Neuronal stem cell (in vitro differentiated cells): ENCODE data around the gene VRK3.

Source experiments
- DNase-seq: peaks from one replicate; pipeline ENCODE4 v3.0.0-alpha.2; 2013; ENCODE audit warnings: low spot score
- H2AFZ ChIP-seq: one replicate; pipeline ENCODE4 v1.6.1; 2013; ENCODE audit warnings: mild to moderate bottlenecking, low read length, inconsistent platforms
- H2AK5ac ChIP-seq: 2 replicates; pipeline ENCODE4 v1.6.1; 2013; ENCODE audit warnings: low read depth, mild to moderate bottlenecking, inconsistent platforms, low read length, moderate library complexity, mixed read lengths
- H2BK120ac ChIP-seq: 2 replicates; pipeline ENCODE4 v1.6.1; 2013; ENCODE audit warnings: low read depth, mild to moderate bottlenecking, inconsistent platforms, low read length, moderate library complexity, mixed read lengths
- H2BK12ac ChIP-seq: one replicate; pipeline ENCODE4 v1.6.1; 2013; ENCODE audit warnings: low read length, inconsistent platforms
- H2BK15ac ChIP-seq: 2 replicates; pipeline ENCODE4 v1.6.1; 2013; ENCODE audit warnings: mild to moderate bottlenecking, low read length, inconsistent platforms, mixed read lengths
- H2BK5ac ChIP-seq: one replicate; pipeline ENCODE4 v1.6.1; 2013; ENCODE audit warnings: inconsistent platforms, mild to moderate bottlenecking, low read length, moderate library complexity
- H3K14ac ChIP-seq: one replicate; pipeline ENCODE4 v1.6.1; 2013; ENCODE audit warnings: low read length, inconsistent platforms
- H3K18ac ChIP-seq: 2 replicates; pipeline ENCODE4 v1.6.1; 2013; ENCODE audit warnings: low read length, inconsistent platforms
- H3K23ac ChIP-seq: 2 replicates; pipeline ENCODE4 v1.6.1; 2013; ENCODE audit warnings: low read depth, mild to moderate bottlenecking, mixed read lengths, low read length, inconsistent platforms; ENCODE audit not compliant: poor library complexity
- H3K27ac ChIP-seq: replicated peaks from 3 replicates; pipeline ENCODE4 v1.5.1; 2013; ENCODE audit warnings: low read length, inconsistent platforms
- H3K27me3 ChIP-seq, 3 experiments: 2 replicates each; pipeline ENCODE4 v1.6.1; 2013; ENCODE audit warnings: low read length in 3 of 3, mild to moderate bottlenecking in 2 of 3, inconsistent platforms in 1 of 3, low read depth in 1 of 3, mixed read lengths in 1 of 3, moderate library complexity in 1 of 3; ENCODE audit not compliant: control insufficient read depth in 3 of 3, insufficient read depth in 3 of 3
- H3K36me3 ChIP-seq, 2 donors: replicated peaks in 1 of 2; 2 replicates each; pipeline ENCODE4 v1.6.1; 2013; ENCODE audit warnings: low read length in 2 of 2; ENCODE audit not compliant: control insufficient read depth in 2 of 2, insufficient read depth in 2 of 2
- H3K4ac ChIP-seq: 2 replicates; pipeline ENCODE4 v1.6.1; 2013; ENCODE audit warnings: inconsistent platforms, mild to moderate bottlenecking, low read length, moderate library complexity
- H3K4me1 ChIP-seq, 2 donors: 1 replicate in 1 of 2; 2 replicates in 1 of 2; pipeline ENCODE4 v1.6.1; 2013; ENCODE audit warnings: low read length in 2 of 2, low read depth in 1 of 2; ENCODE audit not compliant: control insufficient read depth in 2 of 2, insufficient read depth in 1 of 2
- H3K4me2 ChIP-seq: one replicate; pipeline ENCODE4 v1.6.1; 2013; ENCODE audit warnings: mild to moderate bottlenecking, low read length, inconsistent platforms; ENCODE audit not compliant: insufficient read depth, poor library complexity, severe bottlenecking
- H3K4me3 ChIP-seq, 2 donors: 2 replicates each; pipeline ENCODE4 v1.5.1; 2013; ENCODE audit warnings: low read length in 2 of 2, mild to moderate bottlenecking in 2 of 2, inconsistent platforms in 1 of 2, moderate library complexity in 1 of 2
- H3K79me1 ChIP-seq: one replicate; pipeline ENCODE4 v1.6.1; 2013; ENCODE audit warnings: low read depth, mild to moderate bottlenecking, inconsistent platforms, low read length, moderate library complexity
- H3K9ac ChIP-seq: one replicate; pipeline ENCODE4 v1.6.1; 2013; ENCODE audit warnings: mild to moderate bottlenecking, low read depth, low read length, inconsistent platforms; ENCODE audit not compliant: poor library complexity
- H3K9me3 ChIP-seq, 2 donors: replicated peaks in 1 of 2; 2 replicates each; pipeline versions ENCODE3 to v1.6.1; 2013; ENCODE audit warnings: low read length in 2 of 2, mild to moderate bottlenecking in 2 of 2, inconsistent platforms in 1 of 2, low read depth in 1 of 2, mixed read lengths in 1 of 2, moderate library complexity in 1 of 2; ENCODE audit not compliant: control insufficient read depth in 2 of 2, insufficient read depth in 1 of 2
- H4K8ac ChIP-seq: one replicate; pipeline ENCODE4 v1.6.1; 2013; ENCODE audit warnings: low read depth, mild to moderate bottlenecking, inconsistent platforms, low read length, moderate library complexity
- H4K91ac ChIP-seq: one replicate; pipeline ENCODE4 v1.6.1; 2013; ENCODE audit warnings: low read length, low read depth, mild to moderate bottlenecking, inconsistent platforms; ENCODE audit not compliant: poor library complexity
- WGBS, 2 donors: extraction: QIAGEN DNeasy Blood & Tissue Kit; methylation state at CpG; one replicate each; pipeline ENCODE4 v1.1.7; 2013; ENCODE audit warnings: missing lambda C conversion rate in 2 of 2, mixed read lengths in 1 of 2; ENCODE audit not compliant: insufficient read length in 2 of 2, insufficient replicate concordance in 1 of 2; ENCODE audit errors: extremely low coverage in 2 of 2; 5-methylcytosine and 5-hydroxymethylcytosine counted together

VRK3 gene

GRCh38 chr19:50024719-50025021, 502 bp downstream of the VRK3 start:
- Histone ChIP-seq H3K27ac (no peak overlapping the region), H3K9me3 (peaks cover 0 to 7% of the 10 kb centered on the region in 2 donors), H2BK5ac (no peak overlapping the region), H4K8ac (no peak overlapping the region), H3K9ac (peak overlapping the region; percentile 92), H3K18ac (peak overlapping the region; percentile 94), H2BK12ac (no peak overlapping the region), H3K4me3 (peak overlapping the region; percentile 67 to 92), H2BK15ac (peak overlapping the region; percentile 30), H3K4me1 (peaks cover 5 to 6% of the 10 kb centered on the region in 2 donors), H3K23ac (peak overlapping the region; percentile 76), H3K27me3 (no peaks in the 10 kb centered on the region), H2BK120ac (peak overlapping the region; percentile 50), H3K36me3 (peaks cover 2 to 17% of the 10 kb centered on the region in 2 donors), H3K4me2 (peak overlapping the region; percentile 85), H3K4ac (no peak overlapping the region), H3K79me1 (peaks cover 5% of the 10 kb centered on the region), H2AFZ (peak overlapping the region; percentile 94), H2AK5ac (no peak overlapping the region), H4K91ac (no peak overlapping the region), H3K14ac (peak overlapping the region; percentile 75)
- no peak for DNase-seq
- no CpG with 5 or more reads among the region's 10 CpGs for WGBS, 2 donors

GRCh38 chr19:50022823-50023222, 2.3 kb downstream of the VRK3 start:
- no peak overlapping the region for H2AFZ ChIP-seq
- H3K23ac ChIP-seq = no peak overlapping the region
- no peak overlapping the region for H2BK15ac ChIP-seq
- no CpG with 5 or more reads among the region's 7 CpGs for WGBS, 2 donors
- no peak overlapping the region for H3K4me3 ChIP-seq
- H3K4me1 ChIP-seq = peaks cover 5 to 6% of the 10 kb centered on the region in 2 donors
- H2BK120ac ChIP-seq = no peak overlapping the region
- no peak overlapping the region for H3K14ac ChIP-seq
- no peak overlapping the region for H3K9ac ChIP-seq
- no peaks in the 10 kb centered on the region for H3K27me3 ChIP-seq
- no peak for DNase-seq
- no peak overlapping the region for H2BK5ac ChIP-seq
- H4K8ac ChIP-seq = no peak overlapping the region
- H4K91ac ChIP-seq = no peak overlapping the region
- no peak overlapping the region for H2BK12ac ChIP-seq
- H3K4me2 ChIP-seq = no peak overlapping the region
- H3K4ac ChIP-seq = no peak overlapping the region
- no peak overlapping the region for H2AK5ac ChIP-seq
- H3K9me3 ChIP-seq = peaks cover 0 to 7% of the 10 kb centered on the region in 2 donors
- H3K36me3 ChIP-seq = peaks cover 2 to 19% of the 10 kb centered on the region in 2 donors
- H3K27ac ChIP-seq = no peak overlapping the region
- peaks cover 5% of the 10 kb centered on the region for H3K79me1 ChIP-seq
- no peak overlapping the region for H3K18ac ChIP-seq

- no peak overlapping the region for H2AFZ ChIP-seq
- no peak overlapping the region for H2BK12ac ChIP-seq
- no peak for DNase-seq
- H3K27me3 ChIP-seq = no peaks in the 10 kb centered on the region
- H3K18ac ChIP-seq = no peak overlapping the region
- no peak overlapping the region for H3K4me2 ChIP-seq
- no peak overlapping the region for H3K27ac ChIP-seq
- no peak overlapping the region for H2AK5ac ChIP-seq
- H3K79me1 ChIP-seq = peaks cover 2% of the 10 kb centered on the region
- no peak overlapping the region for H2BK5ac ChIP-seq
- H3K36me3 ChIP-seq = peaks cover 9 to 39% of the 10 kb centered on the region in 2 donors
- no peak overlapping the region for H3K23ac ChIP-seq
- H3K4me3 ChIP-seq = no peak overlapping the region
- no peak overlapping the region for H2BK120ac ChIP-seq
- peaks cover 2 to 3% of the 10 kb centered on the region in 2 donors for H3K4me1 ChIP-seq
- no peak overlapping the region for H4K91ac ChIP-seq
- H3K9me3 ChIP-seq = no peaks in the 10 kb centered on the region
- H4K8ac ChIP-seq = no peak overlapping the region
- H3K14ac ChIP-seq = no peak overlapping the region
- no peak overlapping the region for H2BK15ac ChIP-seq
- WGBS, 2 donors = no CpG with 5 or more reads among the region's 6 CpGs
- H3K4ac ChIP-seq = no peak overlapping the region
- no peak overlapping the region for H3K9ac ChIP-seq
Observed at GRCh38 chr19:50020481-50020880, 4.7 kb downstream of the VRK3 start.

- H4K8ac ChIP-seq = no peak overlapping the region
- H4K91ac ChIP-seq = no peak overlapping the region
- H3K27ac ChIP-seq = no peak overlapping the region
- no peak overlapping the region for H3K4me2 ChIP-seq
- DNase-seq = no peak
- no peaks in the 10 kb centered on the region for H3K79me1 ChIP-seq
- no peak overlapping the region for H3K4ac ChIP-seq
- H3K9ac ChIP-seq = no peak overlapping the region
- peaks cover 18 to 66% of the 10 kb centered on the region in 2 donors for H3K36me3 ChIP-seq
- H3K4me1 ChIP-seq = no peaks in the 10 kb centered on the region
- H2AFZ ChIP-seq = no peak overlapping the region
- H2BK5ac ChIP-seq = no peak overlapping the region
- H3K4me3 ChIP-seq = no peak overlapping the region
- H3K9me3 ChIP-seq = no peaks in the 10 kb centered on the region
- no peak overlapping the region for H3K14ac ChIP-seq
- H3K23ac ChIP-seq = no peak overlapping the region
- H2BK120ac ChIP-seq = no peak overlapping the region
- H3K27me3 ChIP-seq = no peaks in the 10 kb centered on the region
- H2AK5ac ChIP-seq = no peak overlapping the region
- H3K18ac ChIP-seq = no peak overlapping the region
- no CpG with 5 or more reads among the region's 1 CpG for WGBS, 2 donors
- no peak overlapping the region for H2BK12ac ChIP-seq
- no peak overlapping the region for H2BK15ac ChIP-seq
Observed at GRCh38 chr19:50016225-50016807, 8.9 kb downstream of the VRK3 start.
